Measurements from ENCODE around the gene RPRML.
"Not testable (repeated sequence)": the region's sequence is repeated elsewhere in the genome, so short reads cannot be mapped to it uniquely, and the experiment has no call there.

RPRML gene

GRCh38 chr17:46976626-46977270 lies 2.3 kb downstream of the RPRML start:
- in situ Hi-C loops (cut with MboI; ENCODE audit: low sequenced_read_pairs), result no loop called here

GRCh38 chr17:46975287-46975686 lies 3.8 kb downstream of the RPRML start:
- in situ Hi-C loops (cut with MboI; ENCODE audit: low sequenced_read_pairs), result no loop called here

DNA sequence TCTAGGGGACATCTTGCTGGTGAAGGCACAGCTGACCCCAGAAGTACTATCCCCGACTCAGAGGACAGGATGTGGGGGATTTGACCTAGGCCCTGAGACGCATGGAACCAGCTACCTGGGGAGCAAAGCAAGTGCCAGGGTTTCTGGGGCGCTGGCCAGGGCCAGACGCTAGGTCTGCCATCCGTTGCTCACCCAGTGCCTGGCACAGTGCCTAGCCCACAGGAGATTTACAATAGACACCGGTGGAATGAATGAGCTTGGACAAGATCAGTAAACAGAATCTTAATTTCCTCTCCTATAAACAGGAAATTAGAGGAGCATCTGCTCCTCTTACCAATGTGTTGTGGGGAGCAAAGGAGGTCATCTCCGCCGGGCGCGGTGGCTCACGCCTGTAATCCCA lies 5.0 kb downstream of the RPRML start:
- in situ Hi-C loops (cut with MboI; ENCODE audit: low sequenced_read_pairs), result no loop called here

DNA sequence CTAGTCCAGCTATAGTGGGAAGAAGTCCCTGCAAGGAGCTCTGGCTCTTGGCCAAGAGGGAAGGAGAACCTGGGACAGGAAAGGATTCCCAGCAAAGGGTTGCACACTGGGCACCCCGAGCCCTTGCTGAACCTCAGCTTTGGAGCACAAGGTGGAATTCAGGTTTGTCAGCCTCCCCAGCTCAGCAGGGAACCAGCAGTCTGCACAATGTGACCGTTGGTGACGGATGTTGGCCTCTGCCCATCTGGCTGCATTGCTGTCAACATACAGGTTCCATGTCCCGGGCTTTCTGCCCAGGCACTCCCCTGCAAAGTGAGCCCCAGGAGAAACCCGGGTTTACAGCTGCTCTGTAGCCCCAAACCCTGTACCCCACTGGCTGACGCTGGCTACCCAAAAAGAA lies 6.7 kb downstream of the RPRML start:
- in situ Hi-C loops (cut with MboI; ENCODE audit: low sequenced_read_pairs), result no loop called here

DNA sequence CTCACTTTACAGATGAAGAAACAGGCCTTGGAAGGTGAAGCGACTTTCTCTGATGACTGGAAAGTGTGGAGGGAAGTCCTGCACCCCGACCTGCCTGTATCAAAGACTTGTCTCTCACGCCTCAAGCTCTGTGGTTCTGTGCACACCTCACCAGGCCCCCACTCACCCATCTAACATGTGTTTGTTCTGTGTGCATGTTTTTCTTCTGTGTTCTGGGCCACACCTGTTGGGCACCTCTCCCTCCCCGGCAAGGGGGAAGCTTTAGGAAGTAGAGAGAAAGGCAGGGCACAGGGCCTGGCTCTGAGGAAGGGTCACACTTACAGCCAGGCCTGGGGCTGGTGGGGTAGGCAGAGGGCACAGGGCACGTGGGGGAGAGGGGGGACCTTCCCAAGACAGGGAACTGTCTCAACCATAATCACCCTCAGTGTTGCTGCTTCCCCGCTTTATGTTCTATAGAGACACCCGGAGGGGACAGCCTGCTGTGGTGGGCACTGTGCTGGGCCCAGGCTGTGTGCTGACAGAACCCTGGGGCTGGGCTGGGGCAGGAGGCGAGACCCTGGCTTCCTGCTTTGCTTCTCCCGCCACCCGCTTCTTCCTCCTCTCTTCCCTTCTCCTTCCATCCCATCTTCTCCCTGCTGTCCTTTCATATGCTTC lies 7.3 kb downstream of the RPRML start:
- in situ Hi-C loops (cut with MboI; ENCODE audit: low sequenced_read_pairs), result no loop called here

- in situ Hi-C loops (cut with MboI; ENCODE audit: low sequenced_read_pairs), result no loop called here
Measured at GRCh38 chr17:46968896-46969295, 10.2 kb downstream of the RPRML start.

DNA sequence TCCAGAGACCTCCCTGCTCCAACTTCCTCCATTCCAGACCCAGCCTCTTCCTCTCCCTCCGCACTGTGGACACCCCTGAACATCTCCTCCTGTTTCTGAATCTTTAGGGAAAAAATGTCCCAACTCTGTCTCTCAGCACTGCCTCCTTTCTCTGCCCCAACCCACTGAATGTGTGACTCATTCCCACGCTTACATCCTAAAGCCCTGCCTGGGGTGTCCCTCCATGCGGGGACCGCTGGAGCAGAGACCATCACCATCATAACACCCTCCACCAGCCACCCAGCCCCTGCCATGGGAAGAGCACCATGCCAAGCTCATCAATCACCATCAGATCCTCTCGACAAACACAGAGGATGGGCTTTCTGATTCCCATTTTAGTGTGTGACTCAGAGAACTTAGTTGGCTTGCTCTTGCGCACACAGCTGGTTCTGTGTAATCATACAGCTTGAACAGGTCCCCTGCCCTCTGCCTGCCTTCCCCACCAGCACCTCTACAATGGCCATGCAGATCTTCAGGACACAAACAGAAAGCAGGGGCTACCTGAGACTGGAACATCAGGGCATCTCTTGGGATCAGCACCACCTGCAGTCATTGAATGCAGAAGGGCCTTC lies 10.7 kb downstream of the RPRML start:
- in situ Hi-C loops (cut with MboI; ENCODE audit: low sequenced_read_pairs), result no loop called here

DNA sequence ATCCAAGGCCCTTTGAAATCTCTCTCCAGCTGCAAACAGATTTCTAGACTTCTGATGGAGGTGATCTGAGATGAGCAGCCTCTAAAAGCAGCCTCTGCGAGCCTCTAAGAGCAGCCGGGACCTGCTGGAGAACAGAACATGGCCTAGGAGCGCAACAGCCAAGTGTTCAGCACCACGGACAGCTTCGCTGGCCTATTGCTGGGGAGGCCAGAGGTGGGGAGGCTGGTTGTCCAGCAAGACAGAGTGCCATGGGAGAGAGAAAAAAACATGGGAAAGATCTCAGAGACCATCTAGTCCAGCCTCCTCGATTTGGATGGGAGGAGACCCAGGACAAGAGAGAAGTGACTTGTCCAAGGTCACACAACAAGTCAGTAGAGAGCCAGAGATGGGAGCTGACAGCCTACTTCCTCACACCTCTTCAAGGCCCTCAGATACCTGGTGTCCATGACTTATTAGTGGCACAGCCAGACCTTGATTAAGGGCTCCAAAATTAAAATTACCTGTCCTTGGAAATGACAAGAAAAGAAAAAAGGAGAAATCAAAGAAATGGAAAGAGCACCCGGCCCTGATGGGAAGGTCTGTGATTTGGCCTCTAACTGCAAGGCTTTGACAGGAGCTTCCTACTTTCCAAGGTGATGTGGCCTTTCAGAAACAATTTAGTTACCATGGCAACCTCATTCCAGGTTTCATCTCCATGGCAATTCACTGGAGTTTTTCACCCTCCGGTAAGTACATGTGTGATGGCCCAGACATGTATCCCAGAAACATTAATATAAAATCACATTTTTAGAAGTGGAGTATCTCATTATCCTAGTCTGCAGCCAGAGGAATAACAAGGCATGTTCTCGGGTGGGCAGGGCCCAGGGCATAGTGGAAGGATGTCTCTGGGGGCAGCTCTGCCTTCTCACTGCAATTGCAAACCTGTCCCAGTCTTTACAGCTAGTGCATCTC lies 14.5 kb downstream of the RPRML start:
- in situ Hi-C loops (cut with MboI; ENCODE audit: low sequenced_read_pairs), result no loop called here

DNA sequence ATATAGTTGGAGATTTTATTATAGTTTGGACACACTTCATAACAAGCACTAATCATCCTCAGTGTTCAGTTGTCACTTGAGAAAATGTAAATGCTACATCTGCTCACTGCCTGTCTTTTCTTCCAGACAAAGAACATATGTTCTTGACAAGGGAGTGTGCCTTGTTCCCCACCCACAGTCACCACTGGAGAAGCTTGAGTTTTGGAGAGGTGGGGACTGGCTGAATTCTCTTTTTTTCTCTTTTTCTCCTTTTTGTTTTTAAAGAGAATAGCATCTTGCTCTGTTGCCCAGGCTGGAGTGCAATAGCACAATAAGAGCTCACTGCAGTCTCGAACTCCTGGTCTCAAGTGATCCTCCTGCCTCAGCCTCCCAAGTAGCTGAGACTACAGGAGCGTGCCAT lies 15.5 kb downstream of the RPRML start:
- in situ Hi-C loops (cut with MboI; ENCODE audit: low sequenced_read_pairs), result no loop called here

DNA sequence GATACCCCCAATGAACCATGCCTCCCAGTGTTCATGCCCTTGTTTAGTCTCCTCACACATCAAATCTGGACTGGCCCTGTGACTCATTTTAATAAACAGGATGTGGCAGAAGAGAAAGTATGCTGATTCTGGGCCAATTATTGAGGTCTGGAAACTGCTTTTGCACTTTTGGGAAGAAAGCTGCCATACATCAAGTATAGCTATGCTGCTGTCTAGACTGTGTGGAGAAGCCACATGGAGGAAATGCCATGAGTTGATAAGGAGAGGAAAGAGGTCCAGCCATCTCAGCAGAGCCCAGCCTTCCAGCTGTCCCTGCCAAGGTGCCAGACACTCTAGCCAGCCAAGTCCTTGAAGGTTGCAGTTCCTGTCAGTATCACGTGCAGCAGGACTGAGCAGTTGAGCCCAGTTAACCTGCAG lies 16.7 kb downstream of the RPRML start:
- in situ Hi-C loops (cut with MboI; ENCODE audit: low sequenced_read_pairs), result no loop called here

DNA sequence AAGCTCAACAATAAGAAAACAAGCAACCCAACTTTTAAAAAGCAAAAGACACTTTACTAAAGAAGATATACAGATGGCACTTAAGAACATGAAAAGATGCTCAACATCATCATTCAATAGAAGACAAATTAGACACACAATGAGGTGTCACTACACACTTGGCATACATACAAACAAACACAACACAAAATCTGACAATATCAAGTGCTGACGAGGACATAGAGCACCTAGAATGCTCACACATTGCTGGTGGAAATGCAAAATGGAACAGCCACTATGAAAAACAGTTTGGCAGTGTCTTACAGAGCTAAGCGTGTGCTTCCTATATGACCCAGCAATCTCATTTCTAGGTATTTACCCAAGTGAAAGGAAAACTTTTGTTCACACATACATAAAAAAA lies 18.9 kb downstream of the RPRML start:
- in situ Hi-C loops (cut with MboI; ENCODE audit: low sequenced_read_pairs), result no loop called here

GRCh38 chr17:46958041-46958591 lies 20.9 kb downstream of the RPRML start:
- in situ Hi-C loops (cut with MboI; ENCODE audit: low sequenced_read_pairs), result no loop called here

DNA sequence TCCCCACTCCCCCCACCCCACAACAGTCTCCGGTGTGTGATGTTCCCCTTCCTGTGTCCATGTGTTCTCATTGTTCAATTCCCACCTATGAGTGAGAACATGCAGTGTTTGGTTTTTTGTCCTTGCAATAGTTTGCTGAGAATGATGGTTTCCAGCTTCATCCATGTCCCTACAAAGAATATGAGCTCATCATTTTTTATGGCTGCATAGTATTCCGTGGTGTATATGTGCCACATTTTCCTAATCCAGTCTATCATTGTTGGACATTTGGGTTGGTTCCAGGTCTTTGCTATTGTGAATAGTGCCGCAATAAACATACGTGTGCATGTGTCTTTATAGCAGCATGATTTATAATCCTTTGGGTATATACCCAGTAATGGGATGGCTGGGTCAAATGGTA lies 25.9 kb downstream of the RPRML start:
- in situ Hi-C loops (cut with MboI; ENCODE audit: low sequenced_read_pairs), result not testable (repeated sequence)

DNA sequence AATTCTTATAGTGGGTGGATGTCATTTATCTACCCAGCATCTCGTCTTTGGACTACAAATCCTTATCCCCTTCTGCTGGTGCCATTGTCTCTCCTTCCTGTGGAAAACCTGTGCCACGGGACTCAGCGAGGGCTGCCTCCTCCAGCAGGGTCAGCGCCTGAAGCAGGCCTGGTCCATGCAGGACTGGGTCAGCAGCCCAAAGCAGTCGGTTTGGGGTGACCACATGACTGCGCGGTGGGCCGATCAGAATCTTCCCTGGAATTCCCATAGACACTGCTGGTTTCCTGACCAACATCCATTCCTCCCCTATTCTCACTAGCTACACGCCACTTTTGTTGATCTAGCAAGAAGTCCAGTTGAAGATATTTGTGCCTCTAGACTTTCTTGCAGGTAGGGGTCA lies 26.9 kb downstream of the RPRML start:
- in situ Hi-C loops (cut with MboI; ENCODE audit: low sequenced_read_pairs), result no loop called here

GRCh38 chr17:46951706-46952105 lies 27.3 kb downstream of the RPRML start:
- in situ Hi-C loops (cut with MboI; ENCODE audit: low sequenced_read_pairs), result no loop called here

- in situ Hi-C loops (cut with MboI; ENCODE audit: low sequenced_read_pairs), result no loop called here
Measured at GRCh38 chr17:46950997-46951621, 27.9 kb downstream of the RPRML start.

GRCh38 chr17:46950342-46950996 lies 28.6 kb downstream of the RPRML start:
- in situ Hi-C loops (cut with MboI; ENCODE audit: low sequenced_read_pairs), result no loop called here

GRCh38 chr17:46949291-46950174 lies 29.5 kb downstream of the RPRML start:
- in situ Hi-C loops (cut with MboI; ENCODE audit: low sequenced_read_pairs), result no loop called here

DNA sequence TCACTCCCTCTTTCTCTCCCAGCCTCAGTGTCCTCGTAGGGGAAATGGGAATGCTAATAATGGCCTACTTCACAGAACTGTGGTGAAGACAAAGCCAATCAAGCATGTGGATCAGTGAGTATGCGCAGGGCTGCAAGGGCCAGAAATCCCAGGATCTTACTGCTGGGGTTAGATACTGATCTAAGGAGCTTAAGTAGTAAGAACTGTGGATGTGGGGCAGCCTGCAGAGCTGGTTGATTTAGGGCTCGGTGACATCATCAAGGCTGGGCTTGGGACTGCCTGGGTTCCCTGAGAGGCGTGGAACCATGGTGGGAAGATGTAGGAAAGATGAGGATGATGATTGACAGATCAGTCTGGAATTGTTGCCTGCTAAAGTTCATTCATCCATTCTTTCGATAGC lies 30.5 kb downstream of the RPRML start:
- in situ Hi-C loops (cut with MboI; ENCODE audit: low sequenced_read_pairs), result no loop called here
